Activated CD8-positive, alpha-beta memory T cell treated with anti-CD3 and anti-CD28 coated beads, Interleukin-2, amount 10 ng/mL, durations not matched to agents 7 days and 5 days (primary cell): Measurements from ENCODE around the gene PLD4. TPM values are rescaled to one million over a fixed set of nuclear protein-coding genes. Genes with fewer than 3 reads are reported as not detected.

Experiments
- ATAC-seq: fragments of 150-1000 bp; cut with Tn5 transposase; one replicate; pipeline ENCODE4 v1.10.0; 2021; ENCODE audit warnings: moderate library complexity
- CTCF ChIA-PET: fragments of 350-600 bp; sonication (Branson Sonifier 250); formaldehyde crosslinking; loops from one replicate; lab custom pipeline; 2021; ENCODE audit warnings: antibody characterized with exemption; lab: Charles Lee
- DNase-seq: peaks from one replicate; pipeline ENCODE4 v3.0.0-alpha.2; 2020
- H3K27ac Mint-ChIP-seq: one replicate; pipeline ENCODE4 v1.8.0; 2021; ENCODE audit warnings: mild to moderate bottlenecking, mixed read lengths
- H3K27me3 Mint-ChIP-seq: one replicate; pipeline ENCODE4 v1.8.0; 2021; ENCODE audit warnings: mixed read lengths
- H3K36me3 Mint-ChIP-seq: one replicate; pipeline ENCODE4 v1.8.0; 2021; ENCODE audit warnings: mild to moderate bottlenecking, mixed read lengths
- H3K4me1 Mint-ChIP-seq: one replicate; pipeline ENCODE4 v1.8.0; 2021; ENCODE audit warnings: mixed read lengths
- H3K4me3 Mint-ChIP-seq: one replicate; pipeline ENCODE4 v1.8.0; 2021; ENCODE audit warnings: mild to moderate bottlenecking, moderate library complexity, mixed read lengths
- H3K9me3 Mint-ChIP-seq: one replicate; pipeline ENCODE4 v1.8.0; 2022; ENCODE audit warnings: low read depth, mixed read lengths
- total RNA-seq, 2 experiments: library from RNA; stranded (reverse); gene quantifications; one replicate each; pipeline ENCODE4 v1.2.3, GENCODE V29; 2021

The PLD4 gene
- total RNA-seq, 2 experiments from 2014 or later, result not detected

GRCh38 chr14:104979758-104980610 lies 55.3 kb downstream of the PLD4 start:
- CTCF ChIA-PET, result interaction anchor here (2.1 to 6.0 kb wide), 2 partner anchors 65 to 66 kb away, joined by 10 to 69 read pairs; no protein-coding TSS in a partner anchor
- Mint-ChIP-seq H3K36me3 (no peaks in the 10 kb centered on the region), H3K9me3 (no peaks in the 10 kb centered on the region), H3K27ac (no peak overlapping the region), H3K4me3 (no peak overlapping the region), H3K4me1 (peaks cover 12% of the 10 kb centered on the region), H3K27me3 (peaks cover 33% of the 10 kb centered on the region)
- no peak for DNase-seq
- ATAC-seq, result no peak

GRCh38 chr14:104980611-104981531 lies 56.2 kb downstream of the PLD4 start:
- H3K27me3 Mint-ChIP-seq, result peaks cover 33% of the 10 kb centered on the region
- H3K4me3 Mint-ChIP-seq, result no peak overlapping the region
- no peaks in the 10 kb centered on the region for H3K36me3 Mint-ChIP-seq
- no peak for ATAC-seq
- DNase-seq, result no peak
- H3K4me1 Mint-ChIP-seq, result peaks cover 10% of the 10 kb centered on the region
- no peaks in the 10 kb centered on the region for H3K9me3 Mint-ChIP-seq
- no peak overlapping the region for H3K27ac Mint-ChIP-seq
- CTCF ChIA-PET, result interaction anchor here (1.1 to 6.0 kb wide), 2 partner anchors 64 to 106 kb away, joined by 3 to 69 read pairs; no protein-coding TSS in a partner anchor

GRCh38 chr14:104981699-104982541 lies 57.2 kb downstream of the PLD4 start:
- DNase-seq (no peak), ATAC-seq (no peak)
- Mint-ChIP-seq H3K4me3 (no peak overlapping the region), H3K9me3 (no peaks in the 10 kb centered on the region), H3K4me1 (peaks cover 9% of the 10 kb centered on the region), H3K36me3 (no peaks in the 10 kb centered on the region), H3K27ac (no peak overlapping the region), H3K27me3 (peaks cover 26% of the 10 kb centered on the region)
- CTCF ChIA-PET, result interaction anchor here (1.1 to 6.0 kb wide), 2 partner anchors 63 to 105 kb away, joined by 3 to 69 read pairs; no protein-coding TSS in a partner anchor

GRCh38 chr14:104982548-104983230 lies 58.0 kb downstream of the PLD4 start:
- Mint-ChIP-seq H3K27ac (no peak overlapping the region), H3K4me3 (no peak overlapping the region), H3K4me1 (peaks cover 7% of the 10 kb centered on the region), H3K27me3 (peaks cover 22% of the 10 kb centered on the region), H3K9me3 (no peaks in the 10 kb centered on the region), H3K36me3 (no peaks in the 10 kb centered on the region)
- DNase-seq (no peak), ATAC-seq (no peak)
- CTCF ChIA-PET, result interaction anchor here (4.2 to 6.0 kb wide), 2 partner anchors 9 to 62 kb away, joined by 30 to 69 read pairs; no protein-coding TSS in a partner anchor

Other genes with a start within 250 kb of the PLD4 start
- 10 to 100 TPM; 59.9 to 63.6 TPM for gene INF2, start 235.3 kb upstream of the PLD4 start, total RNA-seq
- gene ADSS1, start 200.7 kb upstream of the PLD4 start, total RNA-seq, result 1 to 10 TPM; 2.5 to 3.5 TPM
- gene SIVA1, start 171.7 kb upstream of the PLD4 start, total RNA-seq, result 100 to 1,000 TPM; 127 to 140 TPM
- 100 to 1,000 TPM; 178 to 202 TPM for gene AKT1, start 129.1 kb upstream of the PLD4 start, total RNA-seq
- gene ZBTB42, start 123.8 kb upstream of the PLD4 start, total RNA-seq, result 1 to 10 TPM; 4.9 to 5.5 TPM
- 1 to 10 TPM; 4.6 to 8.5 TPM for gene CEP170B, start 59.6 kb upstream of the PLD4 start, total RNA-seq
- not detected for gene AHNAK2, start 53.5 kb downstream of the PLD4 start, total RNA-seq
- under 1 TPM; 0.56 to 0.67 TPM for gene CLBA1, start 60.9 kb downstream of the PLD4 start, total RNA-seq
- 10 to 100 TPM; 70.8 to 77.8 TPM for gene CDCA4, start 96.2 kb downstream of the PLD4 start, total RNA-seq
- gene GPR132, start 140.6 kb downstream of the PLD4 start, total RNA-seq, result 10 to 100 TPM; 47.4 to 49.4 TPM
- gene JAG2, start 243.9 kb downstream of the PLD4 start, total RNA-seq, result 1 to 10 TPM in 1 of 2 experiments, under 1 TPM in 1; 0.76 to 3.2 TPM